ENCODE results near the gene DGKG.

- TF ChIP-seq POLR2A (IDR thresholded peaks at IDR 0.05), result no peak
- no peak for TF ChIP-seq CTCF (IDR thresholded peaks at IDR 0.05)
Measured at GRCh38 chr3:186138272-186138981, 223.6 kb downstream of the DGKG start.
